Nucleus accumbens (tissue), 56 donors: Measurements from ENCODE around the gene VARS2.
"Not testable (repeated sequence)": the region's sequence is repeated elsewhere in the genome, so short reads cannot be mapped to it uniquely, and the experiment has no call there.

Source experiments
- DNase-seq, 56 donors: peaks; one replicate each; lab custom pipeline; 2025; lab: John Stamatoyannopoulos, UW

Gene VARS2

GRCh38 chr6:30914076-30914853 is at the start of gene VARS2:
Gene VARS2 (plus strand): TSS chr6:30914238. CDS start chr6:30914837, 599 bp downstream.
- DNase-seq, result peak in 55 of 56 donors; percentile 38 to 97 (median 90)

- DNase-seq, result no peak
These were observed 49.7 kb upstream of the VARS2 start for GRCh38 chr6:30864325-30864724.

- DNase-seq, result not testable (repeated sequence)
These were observed 44.7 kb upstream of the VARS2 start for GRCh38 chr6:30869241-30869749.

GRCh38 chr6:30870546-30870945 is 43.5 kb upstream of the VARS2 start:
- DNase-seq, result no peak

- DNase-seq, result no peak
These were observed 42.4 kb upstream of the VARS2 start for GRCh38 chr6:30871592-30872183.

GRCh38 chr6:30873137-30873640 is 40.8 kb upstream of the VARS2 start:
- DNase-seq, result no peak

- not testable (repeated sequence) for DNase-seq
These were observed 40.2 kb upstream of the VARS2 start for GRCh38 chr6:30873795-30874194.

GRCh38 chr6:30875244-30876038 is 38.6 kb upstream of the VARS2 start:
- DNase-seq, result peak in 1 of 56 donors; percentile 3

GRCh38 chr6:30876039-30876730 is 37.9 kb upstream of the VARS2 start:
- peak in 3 of 56 donors; percentile 17 to 33 (median 20) for DNase-seq

GRCh38 chr6:30877419-30878262 is 36.4 kb upstream of the VARS2 start:
- DNase-seq, result peak in 52 of 56 donors; percentile 38 to 92 (median 73)

GRCh38 chr6:30879684-30880427 is 34.2 kb upstream of the VARS2 start:
- DNase-seq, result no peak

GRCh38 chr6:30880698-30881252 is 33.3 kb upstream of the VARS2 start:
- peak in 49 of 56 donors; percentile 16 to 79 (median 54) for DNase-seq

- peak in 28 of 56 donors; percentile 11 to 61 (median 35) for DNase-seq
These were observed 32.4 kb upstream of the VARS2 start for GRCh38 chr6:30881392-30882203.

- peak in 6 of 56 donors; percentile 7 to 48 (median 23) for DNase-seq
These were observed 31.8 kb upstream of the VARS2 start for GRCh38 chr6:30882204-30882758.

- DNase-seq, result peak in 13 of 56 donors; percentile 9 to 55 (median 26)
These were observed 31.0 kb upstream of the VARS2 start for GRCh38 chr6:30882759-30883684.
